SIG-M5 treated with dmso at 0.1 percent for 504 hours (cell line): Measurements from ENCODE around the gene TF.
A peak's percentile ranks its signal among the peaks of the same experiment; 100 is the strongest.
"Not testable (repeated sequence)": the region's sequence is repeated elsewhere in the genome, so short reads cannot be mapped to it uniquely, and the experiment has no call there.

Experiments used
- DNase-seq: peaks from one replicate; lab custom pipeline; 2025; ENCODE audit not compliant: unreplicated experiment; lab: John Stamatoyannopoulos, UW

TF gene

DNA sequence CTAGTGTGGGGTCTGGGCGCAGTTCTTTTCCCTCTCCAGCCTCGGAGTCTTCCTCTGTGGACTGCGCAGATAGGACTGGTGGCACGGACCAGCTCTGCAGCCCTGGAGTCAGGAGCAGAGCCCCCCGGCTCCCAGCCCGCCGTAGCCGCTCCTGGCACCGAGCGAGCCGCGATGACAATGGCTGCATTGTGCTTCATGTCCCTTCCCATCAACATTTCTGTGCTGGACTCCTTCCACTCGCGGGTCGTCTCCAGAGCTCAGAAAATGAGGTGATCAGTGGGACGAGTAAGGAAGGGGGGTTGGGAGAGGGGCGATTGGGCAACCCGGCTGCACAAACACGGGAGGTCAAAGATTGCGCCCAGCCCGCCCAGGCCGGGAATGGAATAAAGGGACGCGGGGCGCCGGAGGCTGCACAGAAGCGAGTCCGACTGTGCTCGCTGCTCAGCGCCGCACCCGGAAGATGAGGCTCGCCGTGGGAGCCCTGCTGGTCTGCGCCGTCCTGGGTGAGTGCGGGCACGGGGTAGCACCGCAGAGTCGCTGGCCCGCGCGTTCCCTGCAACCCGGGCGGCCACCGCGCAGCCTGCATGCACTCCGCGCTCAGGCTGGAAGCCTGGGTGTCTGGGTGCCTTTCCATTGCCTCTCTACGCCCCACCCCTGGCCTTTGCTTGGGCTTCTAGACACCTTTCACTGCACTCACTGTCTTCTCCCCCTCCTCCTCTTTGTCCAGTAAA lies at the start of gene TF:
TSS of gene TF (plus strand) at position 413 of the 731 bp plus-strand sequence. CDS start at position 461, 48 bp downstream.
- DNase-seq, result no peak

DNA sequence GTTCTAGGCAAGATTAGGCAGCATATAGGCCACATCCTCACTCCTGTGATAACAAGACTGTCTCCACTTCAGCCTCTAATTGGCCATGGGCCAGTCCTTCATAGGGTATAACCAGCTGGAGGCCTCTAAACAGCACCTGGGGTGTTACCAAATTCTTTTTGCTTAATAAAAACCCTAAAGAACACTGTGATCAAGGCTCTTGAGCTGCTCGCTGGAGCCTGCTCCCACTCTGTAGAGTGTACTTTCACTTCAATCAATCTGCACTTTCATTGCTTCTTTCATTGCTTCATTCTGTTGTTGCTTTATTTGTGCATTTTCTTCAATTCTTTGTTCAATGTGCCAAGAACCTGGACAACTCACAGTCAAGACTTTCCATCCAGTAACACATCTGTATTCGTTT lies 48.2 kb upstream of the TF start:
- no peak for DNase-seq

- DNase-seq, result no peak
Observed at GRCh38 chr3:133699467-133699866, 46.7 kb upstream of the TF start.

GRCh38 chr3:133699903-133700302 lies 46.3 kb upstream of the TF start:
- no peak for DNase-seq

DNA sequence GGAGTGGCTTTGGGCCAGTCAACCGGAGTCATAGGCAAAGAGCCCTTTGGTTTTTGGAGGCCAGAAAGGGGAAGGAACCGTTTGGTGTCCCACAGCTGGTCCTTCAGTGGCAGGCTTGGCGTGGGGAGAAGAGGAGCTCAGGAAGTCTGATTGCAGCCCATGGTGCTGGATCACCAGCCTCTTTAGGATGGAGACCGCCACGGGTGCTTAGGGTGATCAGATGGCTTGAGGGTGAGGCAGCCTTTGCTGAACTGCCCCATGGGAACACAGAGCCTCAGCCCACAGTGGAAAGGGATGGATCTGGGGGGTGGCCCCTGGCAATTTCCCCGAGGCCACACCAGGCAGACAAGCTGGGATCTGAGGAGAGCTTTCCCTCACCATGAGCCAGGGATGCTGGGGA lies 45.8 kb upstream of the TF start:
- no peak for DNase-seq

DNA sequence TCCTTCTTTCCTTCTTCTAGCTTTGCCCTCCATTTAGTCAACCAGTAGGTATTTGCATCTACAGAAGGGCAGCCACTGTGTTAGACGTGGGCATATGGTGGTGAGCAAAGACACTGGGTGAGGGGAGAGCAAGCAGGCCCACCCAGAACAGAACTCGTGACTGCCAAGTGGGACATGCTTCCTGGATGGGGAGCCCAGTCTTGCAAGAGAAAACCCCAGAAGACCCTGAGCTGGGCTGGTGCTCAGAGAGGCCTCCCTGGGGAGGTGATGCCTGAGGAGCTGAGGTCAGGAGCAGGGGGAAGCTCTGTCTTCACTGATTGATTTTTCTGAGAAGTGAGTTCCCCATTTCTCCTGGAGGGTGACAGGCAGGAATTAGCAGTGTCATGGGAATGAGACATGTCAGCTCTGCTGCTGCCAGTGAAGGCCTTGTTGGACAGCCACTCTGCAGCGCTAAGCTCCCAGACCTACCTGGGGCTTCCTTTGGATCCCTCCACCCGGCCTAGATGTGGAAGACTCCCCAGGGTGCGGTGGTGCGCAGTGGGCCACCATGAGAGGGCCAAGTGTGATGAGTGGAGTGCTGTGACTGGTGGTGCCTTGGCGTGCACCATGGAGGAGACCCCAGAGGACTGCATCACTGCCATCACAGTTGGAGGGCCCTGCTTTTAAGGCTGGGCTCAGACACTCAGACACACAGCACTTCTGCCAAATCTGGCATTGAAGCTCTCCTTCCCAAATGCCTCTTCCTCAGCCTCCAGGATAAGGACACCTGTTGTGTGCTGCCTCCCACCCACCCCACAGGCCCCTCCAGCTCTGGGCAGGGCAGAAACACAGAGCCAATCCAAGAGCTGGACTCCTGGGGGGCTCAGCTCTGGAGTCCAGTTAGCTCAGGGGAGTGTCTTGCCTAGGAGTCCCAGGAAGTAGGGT lies 44.5 kb upstream of the TF start:
- DNase-seq, result no peak

GRCh38 chr3:133703915-133704314 lies 42.3 kb upstream of the TF start:
- DNase-seq, result no peak

DNA sequence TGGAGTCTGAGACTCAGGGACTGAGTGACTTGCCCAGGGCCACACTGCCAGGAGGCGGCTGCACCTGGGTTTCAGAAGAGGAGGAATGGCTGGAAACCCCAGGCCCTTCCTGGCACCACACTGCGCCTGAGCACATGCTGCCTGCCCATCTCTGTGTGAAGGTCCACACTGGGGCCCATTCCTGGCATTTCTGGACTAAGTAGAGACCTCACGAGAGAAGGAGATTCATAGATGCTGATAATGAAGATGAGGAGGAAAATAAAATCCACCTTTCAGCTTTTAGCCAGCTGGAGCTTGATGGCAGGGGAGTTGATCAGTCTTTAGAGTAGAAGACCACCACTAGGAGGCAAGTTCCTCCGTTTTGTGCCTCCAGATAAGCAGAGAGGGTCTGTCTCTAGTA lies 40.2 kb upstream of the TF start:
- no peak for DNase-seq

DNA sequence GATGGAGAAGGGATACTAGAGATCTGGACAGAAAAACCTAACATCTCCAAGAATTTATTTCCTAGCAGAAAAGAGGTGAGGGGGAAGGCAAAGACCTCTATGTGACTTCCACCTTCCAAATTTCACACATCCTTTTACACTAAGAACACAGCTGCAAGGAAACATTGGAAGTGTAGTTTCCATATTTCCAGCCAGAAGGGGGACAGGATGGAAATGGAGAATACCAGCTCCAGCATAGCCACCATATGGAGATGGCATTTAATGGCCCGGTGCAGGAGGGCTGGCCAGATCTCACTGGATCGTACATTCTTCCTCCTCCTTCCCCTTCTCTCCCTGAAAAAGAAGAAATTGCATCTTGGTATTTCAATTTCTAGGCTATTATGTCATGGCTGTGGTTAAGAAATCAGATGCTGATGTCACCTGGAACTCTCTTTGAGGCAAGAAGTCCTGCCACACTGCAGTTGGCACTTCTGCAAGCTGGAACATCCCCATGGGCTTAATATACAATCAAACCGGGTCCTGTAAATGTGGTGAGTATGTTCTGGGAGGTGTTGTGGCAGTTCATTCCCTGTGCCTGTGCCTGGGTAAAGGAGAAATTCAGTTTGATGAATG lies 36.9 kb upstream of the TF start:
- no peak for DNase-seq

GRCh38 chr3:133711013-133711412 lies 35.2 kb upstream of the TF start:
- peak; percentile 35 for DNase-seq

DNA sequence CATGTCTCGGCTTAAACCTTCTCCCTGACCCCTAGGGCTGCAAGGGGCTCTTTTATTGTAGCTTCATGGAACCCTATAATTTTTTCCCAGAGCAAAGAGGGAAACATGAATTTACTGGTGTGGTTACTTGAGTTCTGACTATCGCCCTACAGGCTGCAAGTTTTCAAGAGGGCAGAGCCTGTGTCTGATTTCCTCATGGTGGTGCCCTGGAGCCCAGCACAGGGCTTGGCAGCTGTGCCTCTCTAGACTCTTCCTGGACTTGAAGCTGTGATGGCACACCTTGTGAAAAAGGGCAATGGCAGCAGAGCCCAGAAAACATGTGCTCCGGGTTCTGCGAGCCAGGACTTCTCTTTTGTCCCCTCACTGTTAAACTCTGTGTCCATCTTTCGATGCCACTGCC lies 34.2 kb upstream of the TF start:
- DNase-seq, result no peak

DNA sequence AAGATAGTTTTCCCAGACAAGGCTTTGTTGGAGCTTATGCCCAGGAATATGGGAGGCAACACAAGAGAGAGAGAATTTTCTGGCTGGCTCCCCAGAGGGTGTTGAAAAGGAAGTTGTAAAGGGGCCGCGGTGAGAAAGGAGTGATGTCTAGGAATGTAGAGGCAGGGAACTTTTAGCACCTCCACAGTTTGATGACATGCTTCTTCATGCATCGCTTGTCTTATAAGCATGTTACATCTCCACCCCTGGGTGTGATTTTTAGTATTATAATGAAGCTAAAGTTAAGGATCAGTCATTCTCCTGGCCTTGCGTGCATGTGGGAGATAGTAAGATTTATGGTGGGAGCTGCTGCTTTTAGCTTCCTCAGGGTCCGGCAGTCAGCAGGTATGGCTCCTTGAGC lies 32.8 kb upstream of the TF start:
- no peak for DNase-seq

GRCh38 chr3:133717424-133717823 lies 28.8 kb upstream of the TF start:
- DNase-seq, result no peak

- DNase-seq, result no peak
Observed at GRCh38 chr3:133722935-133723334, 23.3 kb upstream of the TF start.

GRCh38 chr3:133730993-133731392 lies 15.2 kb upstream of the TF start:
- no peak for DNase-seq

- not testable (repeated sequence) for DNase-seq
Observed at GRCh38 chr3:133732231-133732630, 14.0 kb upstream of the TF start.

DNA sequence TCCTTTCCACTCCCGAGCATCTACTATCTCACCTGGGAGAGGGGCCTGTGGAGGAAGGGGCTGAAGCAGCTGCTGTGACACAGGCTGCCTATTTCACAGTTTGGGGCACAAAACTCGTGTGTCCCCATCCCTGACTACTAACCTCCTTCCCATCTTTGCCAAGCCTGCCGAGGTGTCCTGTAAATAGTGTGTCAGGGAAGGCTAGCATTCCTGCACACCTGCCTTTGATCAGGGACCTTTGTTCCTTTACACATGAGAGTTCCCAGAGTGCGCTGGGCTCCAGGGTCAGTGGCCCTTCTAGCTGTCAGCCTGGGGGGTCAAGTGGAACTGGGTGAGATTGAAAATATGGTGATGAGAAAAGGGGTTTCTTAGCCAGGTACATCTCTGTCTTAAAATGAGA lies 13.0 kb upstream of the TF start:
- no peak for DNase-seq

DNA sequence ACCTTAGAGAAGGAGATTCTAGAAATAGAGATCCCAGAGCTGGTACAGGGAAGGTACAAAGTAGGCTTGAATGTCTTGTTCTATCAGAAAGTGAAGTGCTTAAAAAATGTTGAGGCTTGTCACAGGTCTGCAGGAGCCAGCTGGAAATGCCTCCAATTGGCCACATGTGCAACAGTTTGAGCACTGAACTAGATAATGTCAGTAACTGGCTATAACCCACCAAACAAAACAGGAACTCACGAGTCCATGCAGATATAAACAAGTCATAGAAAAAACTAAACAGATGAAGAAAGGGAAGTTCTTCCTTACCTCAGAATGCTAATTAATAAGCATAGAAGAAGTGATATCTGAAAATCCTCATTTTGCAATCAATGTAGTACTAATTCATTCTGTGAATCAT lies 11.9 kb upstream of the TF start:
- DNase-seq, result no peak

GRCh38 chr3:133742351-133743091 lies 3.7 kb upstream of the TF start:
- DNase-seq, result no peak

- DNase-seq, result no peak
Observed at GRCh38 chr3:133744241-133744640, 2.0 kb upstream of the TF start.

- DNase-seq, result no peak
Observed at GRCh38 chr3:133745108-133745507, 1.1 kb upstream of the TF start.
